ENCODE results near the gene AUH. TPM values are rescaled to one million over a fixed set of nuclear protein-coding genes. Genes with fewer than 3 reads are reported as not detected.

The AUH gene
- total RNA-seq, 1 experiment from 2014 or later, result 29.0 TPM

DNA sequence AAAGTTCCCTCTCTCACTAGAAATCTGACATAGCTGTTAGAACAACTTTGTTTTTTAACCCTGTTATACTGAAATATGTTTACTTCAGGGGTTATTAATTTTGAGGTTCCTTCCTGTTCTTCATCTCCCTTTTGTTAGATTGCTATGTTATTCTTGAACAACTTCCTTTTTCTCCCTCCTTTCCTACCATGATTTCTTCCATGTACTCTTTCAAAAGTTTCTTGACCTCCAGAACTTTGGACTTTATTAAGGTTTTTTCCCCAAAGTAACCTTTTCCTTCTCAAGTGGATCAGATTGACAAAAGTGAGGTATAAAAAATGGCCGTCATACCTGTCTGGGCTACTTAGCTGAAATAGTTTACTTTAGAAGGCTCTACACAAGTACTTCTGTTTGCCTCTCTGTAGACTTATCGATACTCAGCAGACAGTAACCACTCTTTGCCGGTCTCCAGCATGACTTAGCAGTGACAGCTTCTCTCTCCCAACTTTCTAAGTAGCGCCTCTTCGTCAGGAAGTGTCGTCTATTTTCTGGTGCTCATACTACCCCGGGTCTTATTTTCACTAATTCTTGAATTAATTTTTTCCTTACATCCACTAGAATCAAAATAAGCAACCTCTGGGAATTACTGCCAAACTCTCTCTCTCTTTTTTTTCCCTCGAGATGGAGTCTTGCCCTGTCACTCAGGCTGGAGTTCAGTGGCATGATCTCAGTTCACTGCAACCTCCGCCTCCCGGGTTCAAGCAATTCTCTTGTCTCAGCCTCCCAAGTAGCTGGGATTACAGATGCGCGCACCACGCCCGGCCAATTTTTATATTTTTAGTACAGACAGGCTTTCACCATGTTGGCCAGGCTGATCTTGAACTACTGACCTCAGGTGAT is 42.2 kb upstream of the AUH start:
- ChIA-PET RAD21 (ENCODE audit: low non-redundant PET in 1 of 2, low total read pairs in 2 of 2, uncharacterized antibody in 2 of 2, unreplicated experiment in 2 of 2) (no interaction called here), POLR2A (interaction anchor here (0.6 kb wide), 1 partner anchor 31 kb away, joined by 4 read pairs; no protein-coding TSS in a partner anchor), CTCF (no interaction called here)
- Histone ChIP-seq H3K4me2 (ENCODE audit: low read length) (no peak overlapping the region), H3K9me3 (ENCODE audit: control insufficient read depth in 1 of 2, insufficient read depth in 1 of 2, low read depth in 1 of 2, low read length in 2 of 2) (no peaks in the 10 kb centered on the region), H3K36me3 (ENCODE audit: control insufficient read depth in 1 of 2, insufficient read depth in 2 of 2, low read length in 2 of 2) (peaks cover under 1 to 7% of the 10 kb centered on the region in 2 experiments; a peak in 1 of 4 replicates), H2AFZ (ENCODE audit: low read depth, low read length, poor library complexity, severe bottlenecking) (no peak overlapping the region), H3K4me3 (replicated peaks in 1 of 2; ENCODE audit: low read depth in 1 of 2, low read length in 2 of 2) (no peak overlapping the region), H3K27ac (ENCODE audit: low read depth, low read length) (no peak overlapping the region), H4K20me1 (ENCODE audit: insufficient read depth) (no peaks in the 10 kb centered on the region), H3K27me3 (ENCODE audit: insufficient read depth, low read length) (no peaks in the 10 kb centered on the region), H3K9me2 (ENCODE audit: insufficient read depth) (no peaks in the 10 kb centered on the region), H3K79me2 (ENCODE audit: insufficient read depth, low read length) (no peaks in the 10 kb centered on the region), H3K9ac (ENCODE audit: low read length) (no peak overlapping the region), H3K4me1 (ENCODE audit: control insufficient read depth in 1 of 2, insufficient read depth in 2 of 2, low read length in 2 of 2) (no peaks in the 10 kb centered on the region)
- DNase-seq (ENCODE audit: low read depth, low spot score) (no peak), ATAC-seq (no peak)
- TF ChIP-seq CEBPB (IDR thresholded peaks at IDR 0.05; ENCODE audit: low read depth) (no peak), SRF (IDR thresholded peaks at IDR 0.05; ENCODE audit: low read depth) (no peak), EZH2 (IDR thresholded peaks at IDR 0.05) (no peak), SIN3A (IDR thresholded peaks at IDR 0.05; ENCODE audit: low read depth) (no peak)
- TF ChIP-seq, protein P1, sequence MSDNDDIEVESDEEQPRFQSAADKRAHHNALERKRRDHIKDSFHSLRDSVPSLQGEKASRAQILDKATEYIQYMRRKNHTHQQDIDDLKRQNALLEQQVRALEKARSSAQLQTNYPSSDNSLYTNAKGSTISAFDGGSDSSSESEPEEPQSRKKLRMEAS (IDR thresholded peaks at IDR 0.05), result no peak
- intact Hi-C loops (cut with micrococcal nuclease), result no loop called here
- no TSS peak for BruUV-seq (replicated peaks)

DNA sequence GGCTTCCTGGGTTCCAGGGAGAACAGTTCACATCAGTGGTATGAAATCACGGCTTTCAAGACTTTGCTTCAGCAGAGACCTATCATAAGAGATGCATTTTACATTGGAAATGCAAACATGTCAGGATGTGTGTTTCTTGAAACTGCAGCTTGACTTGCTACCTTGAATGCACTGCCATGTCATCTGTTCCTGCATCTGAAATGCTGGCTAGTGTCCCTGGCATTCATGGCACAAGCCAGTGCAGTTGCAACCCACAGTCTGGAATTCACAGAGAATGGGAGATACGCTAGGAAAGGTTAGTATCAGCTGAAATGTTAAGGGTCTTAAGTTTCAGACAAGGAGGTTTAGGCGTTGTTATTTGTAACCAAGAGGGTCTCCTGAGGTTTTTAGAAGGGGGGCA is 37.2 kb upstream of the AUH start:
- H3K79me2 ChIP-seq (ENCODE audit: insufficient read depth, low read length), result no peaks in the 10 kb centered on the region
- H4K20me1 ChIP-seq (ENCODE audit: insufficient read depth), result no peaks in the 10 kb centered on the region
- DNase-seq (ENCODE audit: low read depth, low spot score), result no peak
- BruUV-seq (replicated peaks), result no TSS peak
- RAD21 ChIA-PET (ENCODE audit: low non-redundant PET in 1 of 2, low total read pairs in 2 of 2, uncharacterized antibody in 2 of 2, unreplicated experiment in 2 of 2), result no interaction called here
- no peaks in the 10 kb centered on the region for H3K36me3 ChIP-seq (ENCODE audit: control insufficient read depth in 1 of 2, insufficient read depth in 2 of 2, low read length in 2 of 2)
- no peak for TF ChIP-seq SRF (IDR thresholded peaks at IDR 0.05; ENCODE audit: low read depth)
- no peak for TF ChIP-seq ZNF274 (IDR thresholded peaks at IDR 0.05; ENCODE audit: low read depth, low read length)
- TF ChIP-seq EGR1 (IDR thresholded peaks at IDR 0.05; ENCODE audit: low read depth), result no peak
- TF ChIP-seq, protein P2, sequence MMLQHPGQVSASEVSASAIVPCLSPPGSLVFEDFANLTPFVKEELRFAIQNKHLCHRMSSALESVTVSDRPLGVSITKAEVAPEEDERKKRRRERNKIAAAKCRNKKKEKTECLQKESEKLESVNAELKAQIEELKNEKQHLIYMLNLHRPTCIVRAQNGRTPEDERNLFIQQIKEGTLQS (IDR thresholded peaks at IDR 0.05), result no peak
- TF ChIP-seq CBX3 (IDR thresholded peaks at IDR 0.05; ENCODE audit: low read depth), result no peak
- no peak for TF ChIP-seq POLR2AphosphoS5 (IDR thresholded peaks at IDR 0.05; ENCODE audit: low read depth, low read length)
- no peak for TF ChIP-seq POLR2A (IDR thresholded peaks at IDR 0.05; ENCODE audit: borderline replicate concordance, extremely low read depth, insufficient read depth, insufficient read length)
- no peak for TF ChIP-seq RAD21 (IDR thresholded peaks at IDR 0.05; ENCODE audit: low read depth)
- TF ChIP-seq YY1 (IDR thresholded peaks at IDR 0.05; ENCODE audit: extremely low read depth, insufficient replicate concordance, low read depth, low read length), result no peak
- TF ChIP-seq SP1 (IDR thresholded peaks at IDR 0.05; ENCODE audit: low read depth), result no peak
- TF ChIP-seq, protein P3, sequence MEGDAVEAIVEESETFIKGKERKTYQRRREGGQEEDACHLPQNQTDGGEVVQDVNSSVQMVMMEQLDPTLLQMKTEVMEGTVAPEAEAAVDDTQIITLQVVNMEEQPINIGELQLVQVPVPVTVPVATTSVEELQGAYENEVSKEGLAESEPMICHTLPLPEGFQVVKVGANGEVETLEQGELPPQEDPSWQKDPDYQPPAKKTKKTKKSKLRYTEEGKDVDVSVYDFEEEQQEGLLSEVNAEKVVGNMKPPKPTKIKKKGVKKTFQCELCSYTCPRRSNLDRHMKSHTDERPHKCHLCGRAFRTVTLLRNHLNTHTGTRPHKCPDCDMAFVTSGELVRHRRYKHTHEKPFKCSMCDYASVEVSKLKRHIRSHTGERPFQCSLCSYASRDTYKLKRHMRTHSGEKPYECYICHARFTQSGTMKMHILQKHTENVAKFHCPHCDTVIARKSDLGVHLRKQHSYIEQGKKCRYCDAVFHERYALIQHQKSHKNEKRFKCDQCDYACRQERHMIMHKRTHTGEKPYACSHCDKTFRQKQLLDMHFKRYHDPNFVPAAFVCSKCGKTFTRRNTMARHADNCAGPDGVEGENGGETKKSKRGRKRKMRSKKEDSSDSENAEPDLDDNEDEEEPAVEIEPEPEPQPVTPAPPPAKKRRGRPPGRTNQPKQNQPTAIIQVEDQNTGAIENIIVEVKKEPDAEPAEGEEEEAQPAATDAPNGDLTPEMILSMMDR (IDR thresholded peaks at IDR 0.05 in 2 of 3, conservative IDR thresholded peaks at IDR 0.05 in 1 of 3; ENCODE audit: borderline replicate concordance in 1 of 3, insufficient read depth in 1 of 3, low read depth in 2 of 3, low read length in 2 of 3), result no peak
- CTCF ChIA-PET, result no interaction called here
- H3K4me3 ChIP-seq (replicated peaks in 1 of 2; ENCODE audit: low read depth in 1 of 2, low read length in 2 of 2), result no peak overlapping the region
- no peak overlapping the region for H3K27ac ChIP-seq (ENCODE audit: low read depth, low read length)
- no peak overlapping the region for H2AFZ ChIP-seq (ENCODE audit: low read depth, low read length, poor library complexity, severe bottlenecking)
- no peaks in the 10 kb centered on the region for H3K9me3 ChIP-seq (ENCODE audit: control insufficient read depth in 1 of 2, insufficient read depth in 1 of 2, low read depth in 1 of 2, low read length in 2 of 2)
- intact Hi-C loops (cut with micrococcal nuclease), result no loop called here
- no peak for ATAC-seq
- no peak overlapping the region for H3K4me2 ChIP-seq (ENCODE audit: low read length)
- H3K9ac ChIP-seq (ENCODE audit: low read length), result no peak overlapping the region
- POLR2A ChIA-PET, result no interaction called here
- H3K4me1 ChIP-seq (ENCODE audit: control insufficient read depth in 1 of 2, insufficient read depth in 2 of 2, low read length in 2 of 2), result peaks cover 4 to 14% of the 10 kb centered on the region in 2 experiments; a peak in 2 of 4 replicates
- H3K9me2 ChIP-seq (ENCODE audit: insufficient read depth), result peaks cover 3% of the 10 kb centered on the region; the same call in 1 of the 2 replicates
- no peaks in the 10 kb centered on the region for H3K27me3 ChIP-seq (ENCODE audit: insufficient read depth, low read length)

All from HCT116 (cell line).